GM12878 (cell line): ENCODE measurements around the gene VCAN. TPM values are rescaled to one million over a fixed set of nuclear protein-coding genes. Genes with fewer than 3 reads are reported as not detected.

Experiments used
- ATAC-seq: fragments of 200-7000 bp; cut with Tn5 transposase; 3 replicates; pipeline ENCODE4 v1.9.1; 2020; ENCODE audit warnings: mild to moderate bottlenecking, moderate library complexity
- BruUV-seq: library from RNA; stranded (reverse); fragments of 400-500 nt; replicated peaks from 2 replicates; lab custom pipeline; 2021; lab: Mats Ljungman, UMichigan
- CTCF ChIA-PET: fragments of 300-600 bp; sonication (Branson Sonifier 250); formaldehyde crosslinking; extraction: SDS; loops from one replicate; lab custom pipeline; 2021; ENCODE audit warnings: inconsistent platforms; lab: Yijun Ruan, JAX
- POLR2A ChIA-PET: fragments of 350-600 bp; formaldehyde crosslinking; extraction: SDS; loops from one replicate; lab custom pipeline; 2021; ENCODE audit warnings: inconsistent platforms; lab: Charles Lee
- RAD21 ChIA-PET: fragments of 300-600 bp; sonication (Branson Sonifier 250); formaldehyde crosslinking; loops from one replicate; lab custom pipeline; 2023; ENCODE audit warnings: antibody characterized with exemption; ENCODE audit not compliant: unreplicated experiment; lab: Charles Lee
- SMC1A ChIA-PET: fragments of 300-600 bp; sonication (Branson Sonifier 250); formaldehyde crosslinking; loops from one replicate; lab custom pipeline; 2023; ENCODE audit not compliant: unreplicated experiment, uncharacterized antibody; lab: Charles Lee
- DNase-seq: peaks from one replicate; pipeline ENCODE4 v3.0.0-alpha.2; 2011; ENCODE audit warnings: low read depth, low spot score
- FAIRE-seq: peaks from 3 replicates; lab custom pipeline; 2011; peaks lifted over from hg19 to GRCh38; lab: Jason Lieb, UNC
- H2AFZ ChIP-seq: 2 replicates; pipeline ENCODE4 v1.6.0; 2011; ENCODE audit warnings: low read depth, low read length, control low read depth; ENCODE audit not compliant: control insufficient read depth
- H3K27ac ChIP-seq: 2 replicates; pipeline ENCODE4 v1.5.1; 2011; ENCODE audit warnings: control low read depth; ENCODE audit not compliant: control insufficient read depth, insufficient read depth
- H3K27me3 ChIP-seq, 2 experiments: replicated peaks in 1 of 2; 2 replicates each; pipeline versions ENCODE4 v1.6.0 to v1.6.1; 2011; ENCODE audit warnings: low read length in 1 of 2; ENCODE audit not compliant: control insufficient read depth in 2 of 2, insufficient read depth in 2 of 2
- H3K36me3 ChIP-seq, 2 experiments: 2 replicates each; pipeline ENCODE4 v1.5.1; 2011; ENCODE audit warnings: low read length in 1 of 2; ENCODE audit not compliant: control insufficient read depth in 2 of 2, insufficient read depth in 2 of 2
- H3K4me1 ChIP-seq: 2 replicates; pipeline ENCODE4 v1.6.1; 2011; ENCODE audit warnings: mild to moderate bottlenecking, low read length, moderate library complexity, mixed read lengths; ENCODE audit not compliant: control insufficient read depth, insufficient read depth
- H3K4me2 ChIP-seq: 2 replicates; pipeline ENCODE4 v1.6.0; 2011; ENCODE audit warnings: control low read depth; ENCODE audit not compliant: control insufficient read depth, insufficient read depth
- H3K4me3 ChIP-seq: fragments of 200-600 bp; sonication (generic); 2 replicates; pipeline ENCODE4 v1.5.1; 2016
- H3K79me2 ChIP-seq: 2 replicates; pipeline ENCODE4 v1.6.0; 2011; ENCODE audit warnings: low read length; ENCODE audit not compliant: control insufficient read depth, insufficient read depth
- H3K9ac ChIP-seq: 2 replicates; pipeline ENCODE4 v1.8.0; 2011; ENCODE audit warnings: low read length, control low read depth, mixed read lengths; ENCODE audit not compliant: control insufficient read depth, insufficient read depth
- H3K9me3 ChIP-seq: replicated peaks from 3 replicates; pipeline ENCODE4 v1.5.1; 2011; ENCODE audit warnings: mild to moderate bottlenecking, low read length; ENCODE audit not compliant: control insufficient read depth, insufficient read depth
- H4K20me1 ChIP-seq: 2 replicates; pipeline ENCODE4 v1.6.0; 2011; ENCODE audit not compliant: control insufficient read depth, insufficient read depth
- ATF7 ChIP-seq: fragments of 450-650 bp; IDR thresholded peaks from 2 replicates; pipeline ENCODE4 v1.6.1; 2016; ENCODE audit warnings: low read depth, mild to moderate bottlenecking
- EED ChIP-seq: sonication (generic); IDR thresholded peaks from 2 replicates; pipeline ENCODE4 v1.6.1; 2016; ENCODE audit warnings: antibody characterized with exemption, low read depth
- FOXM1 ChIP-seq: IDR thresholded peaks from 2 replicates; pipeline ENCODE4 v1.6.1; 2012; ENCODE audit warnings: low read depth, mild to moderate bottlenecking, inconsistent platforms, low read length, moderate library complexity
- JUNB ChIP-seq: IDR thresholded peaks from 2 replicates; pipeline ENCODE4 v1.6.1; 2016; ENCODE audit warnings: antibody characterized with exemption, mild to moderate bottlenecking
- MEF2A ChIP-seq: IDR thresholded peaks from 2 replicates; pipeline ENCODE4 v1.6.1; 2011; ENCODE audit warnings: low read depth, mild to moderate bottlenecking, low read length, moderate library complexity; ENCODE audit not compliant: insufficient read depth
- MXI1 ChIP-seq: fragments of 150-350 bp; IDR thresholded peaks from 2 replicates; pipeline ENCODE4 v1.6.1; 2011; ENCODE audit warnings: low read depth, mild to moderate bottlenecking, inconsistent platforms, low read length, improper control_type of control experiment
- NFIC ChIP-seq: IDR thresholded peaks from 2 replicates; pipeline ENCODE4 v1.6.1; 2012; ENCODE audit warnings: low read depth, mild to moderate bottlenecking, inconsistent platforms, low read length, moderate library complexity
- POLR2A ChIP-seq: IDR thresholded peaks from 2 replicates; pipeline ENCODE4 v1.6.1; 2011; ENCODE audit warnings: low read depth, mild to moderate bottlenecking, low read length
- POU2F2 ChIP-seq: IDR thresholded peaks from 3 replicates; pipeline ENCODE4 v1.6.1; 2011; ENCODE audit warnings: low read depth, mild to moderate bottlenecking, low read length, borderline replicate concordance
- RAD21 ChIP-seq: IDR thresholded peaks from 2 replicates; pipeline ENCODE4 v1.6.1; 2011; ENCODE audit warnings: mild to moderate bottlenecking, low read depth, low read length, moderate library complexity; ENCODE audit not compliant: insufficient read depth
- RUNX3 ChIP-seq: IDR thresholded peaks from 2 replicates; pipeline ENCODE4 v1.6.1; 2012; ENCODE audit warnings: low read length, inconsistent platforms
- SIX5 ChIP-seq: IDR thresholded peaks from 2 replicates; pipeline ENCODE4 v1.6.1; 2011; ENCODE audit warnings: mild to moderate bottlenecking, low read depth, low read length, moderate library complexity; ENCODE audit not compliant: severe bottlenecking
- SMAD1 ChIP-seq: fragments of 450-650 bp; IDR thresholded peaks from 2 replicates; pipeline ENCODE4 v1.6.1; 2018; ENCODE audit warnings: mild to moderate bottlenecking, low read depth; ENCODE audit not compliant: partially characterized antibody
- SMC3 ChIP-seq: IDR thresholded peaks from 2 replicates; pipeline ENCODE4 v1.6.1; 2011; ENCODE audit warnings: low read length, improper control_type of control experiment, borderline replicate concordance
- SRF ChIP-seq, 2 experiments: IDR thresholded peaks; 2 replicates each; pipeline ENCODE4 v1.6.1; 2011; ENCODE audit warnings: low read depth in 2 of 2, low read length in 2 of 2, mild to moderate bottlenecking in 1 of 2, moderate library complexity in 1 of 2
- STAT1 ChIP-seq: fragments of 450-650 bp; conservative IDR thresholded peaks from 2 replicates; pipeline ENCODE4 v1.6.1; 2014; ENCODE audit warnings: antibody characterized with exemption, mild to moderate bottlenecking
- TCF7 ChIP-seq: IDR thresholded peaks from 2 replicates; pipeline ENCODE4 v1.6.1; 2014; ENCODE audit warnings: antibody characterized with exemption, borderline replicate concordance
- WGBS: methylation state at CpG from one replicate; pipeline ENCODE4 v1.1.6; 2016; ENCODE audit warnings: low lambda C conversion rate; ENCODE audit not compliant: insufficient replicate concordance, insufficient coverage; ENCODE audit errors: missing lambda C conversion rate; 5-methylcytosine and 5-hydroxymethylcytosine counted together
- in situ Hi-C: fragments of 300-500 bp; cut with MboI; formaldehyde crosslinking; loops from 9 replicates; pipeline ENCODE4 v1.14.3; 2018; ENCODE audit warnings: mixed read lengths
- intact Hi-C: fragments of 100-400 bp; cut with micrococcal nuclease; formaldehyde crosslinking; loops from one replicate; pipeline ENCODE4 v1.14.2; 2022; ENCODE audit not compliant: unreplicated experiment
- polyA plus RNA-seq, 11 experiments: library from polyadenylated mRNA; depleted of rRNA in 4 of 11; unstranded in 6 of 11; stranded (reverse) in 5 of 11; fragments of >200 nt; fragmentation: Nextera tagmentation in 4 of 11; fragmentation: Illumina TruSeq in 1 of 11; extraction: Ambion mirVana in 4 of 11; extraction: Trizol in 1 of 11; gene quantifications; 1 replicate in 1 of 11; 2 replicates in 10 of 11; pipeline versions ENCODE4 v1.2.1 to v1.2.3, GENCODE V29; 2011 to 2016; ENCODE audit warnings: inconsistent platforms in 2 of 11, missing spikeins in 2 of 11, low read depth in 1 of 11
- total RNA-seq, 4 experiments: library from RNA; depleted of rRNA in 3 of 4; stranded (reverse); fragments of >200 nt in 3 of 4; fragmentation: Illumina TruSeq in 1 of 4; extraction: Trizol in 1 of 4; gene quantifications; 2 replicates each; pipeline versions ENCODE4 v1.2.1 to v1.2.3, GENCODE V29; 2013 to 2021
- TF ChIP-seq, protein P1 (sequence below): fragments of 450-650 bp; IDR thresholded peaks from 2 replicates; pipeline ENCODE4 v1.6.1; 2014; ENCODE audit warnings: mild to moderate bottlenecking

VCAN gene
- total and polyA plus RNA-seq, 10 of the 15 experiments (the other 5 are each of a cell fraction or from before 2014, with no cell fraction given): 1.2 to 15.2 (median 4.5) TPM

DNA sequence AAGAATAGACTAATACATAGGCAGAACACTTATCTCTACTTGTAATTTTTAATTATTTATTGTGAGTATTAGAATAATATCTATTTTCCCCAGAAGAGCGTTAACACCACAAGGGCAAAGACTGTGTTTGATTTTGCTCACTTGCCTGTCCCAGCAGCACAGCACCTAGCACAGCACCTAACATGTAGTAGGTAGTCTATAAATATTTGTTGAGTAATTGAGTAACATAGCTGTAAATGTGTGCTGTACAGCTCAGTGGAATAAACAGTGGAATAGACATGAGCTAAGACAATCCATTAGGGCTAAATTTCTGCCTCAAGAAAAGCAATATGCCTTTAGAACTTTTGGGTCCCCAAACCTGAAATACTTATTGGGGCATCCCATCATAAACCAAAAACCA lies 49.3 kb upstream of the VCAN start:
- no peaks in the 10 kb centered on the region for H3K27me3 ChIP-seq
- ATAC-seq (no peak), DNase-seq (no peak), FAIRE-seq (no peak)
- no peak overlapping the region for H3K4me3 ChIP-seq
- no peaks in the 10 kb centered on the region for H3K4me1 ChIP-seq
- H3K27ac ChIP-seq: no peak overlapping the region
- no peak overlapping the region for H3K9ac ChIP-seq
- no peaks in the 10 kb centered on the region for H4K20me1 ChIP-seq
- ChIA-PET RAD21 (no interaction called here), POLR2A (no interaction called here), SMC1A (no interaction called here), CTCF (no interaction called here)
- no peak overlapping the region for H3K4me2 ChIP-seq
- BruUV-seq: no TSS peak
- H3K36me3 ChIP-seq: no peaks in the 10 kb centered on the region
- H2AFZ ChIP-seq: no peak overlapping the region
- intact Hi-C loops (loop anchor here (10.0 kb wide), 1 partner anchor 607 kb away; no protein-coding TSS in a partner anchor), in situ Hi-C loops (no loop called here)
- H3K79me2 ChIP-seq: no peaks in the 10 kb centered on the region
- TF ChIP-seq MXI1 (no peak), ATF7 (no peak), POLR2A (no peak), POU2F2 (no peak), SMAD1 (no peak), SMC3 (no peak)
- WGBS: 34% methylated on average over 1 of the region's 1 CpG
- no peaks in the 10 kb centered on the region; the same call in 2 of the 3 replicates for H3K9me3 ChIP-seq

DNA sequence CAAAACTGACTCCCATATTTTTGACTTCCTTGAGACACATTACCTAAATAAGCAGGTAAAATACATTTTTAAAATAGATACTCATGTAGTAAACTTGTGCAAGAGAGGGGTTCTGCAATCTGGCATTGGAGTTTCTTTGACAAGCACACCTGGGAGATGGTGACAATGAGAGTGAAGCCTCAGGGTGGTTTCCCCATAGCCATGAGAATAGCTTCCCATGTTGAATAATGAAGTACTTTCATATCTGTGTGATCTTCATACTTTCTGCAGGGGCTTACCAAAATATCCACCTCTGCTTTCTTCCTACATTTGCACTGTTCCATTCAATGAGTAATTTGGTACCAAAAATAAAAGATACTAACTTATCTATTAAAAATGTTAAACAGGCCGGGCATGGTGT lies 44.7 kb upstream of the VCAN start:
- in situ Hi-C loops: loop anchor here (25.0 kb wide), 1 partner anchor 790 kb away; no protein-coding TSS in a partner anchor
- CTCF ChIA-PET: interaction anchor here (0.6 to 4.0 kb wide), 2 partner anchors 218 to 1074 kb away, joined by 3 to 20 read pairs; no protein-coding TSS in a partner anchor

More for the DNA sequence above, 44.7 kb upstream of the VCAN start:
- RAD21 ChIA-PET: interaction anchor here (0.7 kb wide), 1 partner anchor 10 kb away, joined by 3 read pairs; no protein-coding TSS in a partner anchor
- WGBS: 0% methylated on average over 1 of the region's 1 CpG
- ATAC-seq (peak; percentile 39), FAIRE-seq (no peak), DNase-seq (peak; percentile 25)
- Histone ChIP-seq H3K36me3 (no peaks in the 10 kb centered on the region), H2AFZ (no peak overlapping the region), H3K79me2 (no peaks in the 10 kb centered on the region), H3K9ac (no peak overlapping the region), H4K20me1 (no peaks in the 10 kb centered on the region), H3K4me2 (no peak overlapping the region), H3K4me3 (no peak overlapping the region), H3K4me1 (peaks cover 4% of the 10 kb centered on the region; the same call in 1 of the 2 replicates), H3K9me3 (no peaks in the 10 kb centered on the region), H3K27ac (no peak overlapping the region), H3K27me3 (no peaks in the 10 kb centered on the region)
- SMC1A ChIA-PET: interaction anchor here (0.7 to 1.7 kb wide), 9 partner anchors 12 to 606 kb away, joined by 3 to 4 read pairs (median 3); no protein-coding TSS in a partner anchor
- intact Hi-C loops: loop anchor here (10.0 kb wide), 1 partner anchor 612 kb away; no protein-coding TSS in a partner anchor
- POLR2A ChIA-PET: no interaction called here
- TF ChIP-seq NFIC (peak; percentile 47; the same call in 1 of the 2 replicates), TCF7 (0 out of 2 replicates have a peak, but pooled peaks have one; percentile 18), FOXM1 (0 out of 2 replicates have a peak, but pooled peaks have one; percentile 42), RUNX3 (peak; percentile 56), SRF (IDR thresholded peaks at IDR 0.05; ENCODE audit: low read depth in 2 of 2, low read length in 2 of 2) (no peak), EED (0 out of 2 replicates have a peak, but pooled peaks have one; percentile 19), JUNB (peak; percentile 19; the same call in 1 of the 2 replicates), MEF2A (0 out of 2 replicates have a peak, but pooled peaks have one; percentile 9), ATF7 (no peak), STAT1 (no peak), SIX5 (no peak), RAD21 (no peak)
- TF ChIP-seq, protein P1, sequence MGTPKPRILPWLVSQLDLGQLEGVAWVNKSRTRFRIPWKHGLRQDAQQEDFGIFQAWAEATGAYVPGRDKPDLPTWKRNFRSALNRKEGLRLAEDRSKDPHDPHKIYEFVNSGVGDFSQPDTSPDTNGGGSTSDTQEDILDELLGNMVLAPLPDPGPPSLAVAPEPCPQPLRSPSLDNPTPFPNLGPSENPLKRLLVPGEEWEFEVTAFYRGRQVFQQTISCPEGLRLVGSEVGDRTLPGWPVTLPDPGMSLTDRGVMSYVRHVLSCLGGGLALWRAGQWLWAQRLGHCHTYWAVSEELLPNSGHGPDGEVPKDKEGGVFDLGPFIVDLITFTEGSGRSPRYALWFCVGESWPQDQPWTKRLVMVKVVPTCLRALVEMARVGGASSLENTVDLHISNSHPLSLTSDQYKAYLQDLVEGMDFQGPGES: no peak
- no TSS peak for BruUV-seq
